ENCODE results near the gene GAB2.

The GAB2 gene

DNA sequence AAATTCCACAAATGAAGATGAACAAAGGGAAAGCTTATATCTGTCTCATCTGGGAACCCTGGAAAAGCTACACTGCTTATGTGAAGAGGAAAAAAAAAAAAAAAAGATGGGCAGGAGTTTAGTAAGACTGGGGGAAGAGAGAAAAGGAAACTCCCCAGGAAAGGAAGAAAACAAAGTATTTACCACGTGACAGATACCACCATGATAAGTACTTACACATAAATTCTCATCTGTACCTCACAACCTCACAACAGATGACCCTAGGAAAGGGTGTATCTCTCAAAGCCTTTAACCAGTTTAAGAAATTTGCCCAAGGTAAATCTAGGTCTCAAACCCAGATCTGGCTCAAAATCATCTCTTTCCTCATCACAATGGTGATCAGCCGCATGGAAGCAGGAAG, 77.1 kb downstream of the GAB2 start:
- Histone ChIP-seq H3K36me3 (ENCODE audit: control insufficient read depth, insufficient read depth, low read length) (no peaks in the 10 kb centered on the region), H3K27ac (ENCODE audit: low read depth, low read length) (no peak overlapping the region), H3K27me3 (ENCODE audit: control insufficient read depth, insufficient read depth, low read length) (no peaks in the 10 kb centered on the region), H3K9ac (ENCODE audit: low read length) (no peak overlapping the region), H3K4me3 (ENCODE audit: low read length) (no peak overlapping the region), H3K4me1 (ENCODE audit: control insufficient read depth, insufficient read depth, low read length) (no peaks in the 10 kb centered on the region)

DNA sequence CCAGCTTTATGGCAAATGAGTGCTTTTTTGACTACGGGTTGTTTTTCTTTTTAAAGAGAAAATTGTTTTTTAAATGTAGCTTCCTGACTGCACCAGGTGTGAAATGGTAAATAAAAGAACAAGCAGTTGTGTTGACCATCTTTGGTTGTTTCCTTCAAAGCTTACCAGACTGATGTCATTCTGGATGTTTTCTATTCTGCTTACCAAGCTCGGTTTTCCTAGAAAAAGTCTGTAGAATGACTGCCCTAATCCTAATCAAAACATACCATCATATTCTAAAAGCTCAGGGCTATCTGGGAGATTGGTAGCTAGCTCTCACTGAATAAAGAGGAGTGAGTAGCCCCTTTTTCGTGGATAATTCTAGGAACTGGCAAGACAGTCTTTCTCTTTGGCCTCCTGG, 77.7 kb downstream of the GAB2 start:
- H3K36me3 ChIP-seq (ENCODE audit: control insufficient read depth, insufficient read depth, low read length): no peaks in the 10 kb centered on the region
- H3K9ac ChIP-seq (ENCODE audit: low read length): no peak overlapping the region
- H3K4me1 ChIP-seq (ENCODE audit: control insufficient read depth, insufficient read depth, low read length): no peaks in the 10 kb centered on the region
- no peaks in the 10 kb centered on the region for H3K27me3 ChIP-seq (ENCODE audit: control insufficient read depth, insufficient read depth, low read length)
- no peak overlapping the region for H3K4me3 ChIP-seq (ENCODE audit: low read length)
- H3K27ac ChIP-seq (ENCODE audit: low read depth, low read length): no peak overlapping the region

DNA sequence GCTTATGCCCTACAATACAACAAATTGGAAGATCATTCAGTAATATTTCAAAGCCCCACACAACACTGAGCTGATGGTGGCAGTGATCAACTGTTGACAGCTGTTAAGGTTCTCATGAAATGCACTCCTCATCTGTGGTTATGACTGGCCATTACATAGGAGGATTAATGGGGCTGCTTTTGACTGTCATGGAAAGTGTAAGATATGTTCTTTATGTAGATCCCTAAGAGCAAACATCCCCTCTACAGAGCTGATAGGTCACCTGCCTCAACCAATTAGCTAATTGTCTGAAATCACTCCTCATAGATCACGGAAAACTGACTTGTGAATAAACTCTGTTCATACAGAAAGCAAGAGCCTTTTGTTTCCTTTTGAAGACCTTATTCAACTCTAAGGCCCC, 78.1 kb downstream of the GAB2 start:
- Histone ChIP-seq H3K27ac (ENCODE audit: low read depth, low read length) (no peak overlapping the region), H3K36me3 (ENCODE audit: control insufficient read depth, insufficient read depth, low read length) (no peaks in the 10 kb centered on the region), H3K27me3 (ENCODE audit: control insufficient read depth, insufficient read depth, low read length) (no peaks in the 10 kb centered on the region), H3K4me1 (ENCODE audit: control insufficient read depth, insufficient read depth, low read length) (no peaks in the 10 kb centered on the region), H3K4me3 (ENCODE audit: low read length) (no peak overlapping the region), H3K9ac (ENCODE audit: low read length) (no peak overlapping the region)

DNA sequence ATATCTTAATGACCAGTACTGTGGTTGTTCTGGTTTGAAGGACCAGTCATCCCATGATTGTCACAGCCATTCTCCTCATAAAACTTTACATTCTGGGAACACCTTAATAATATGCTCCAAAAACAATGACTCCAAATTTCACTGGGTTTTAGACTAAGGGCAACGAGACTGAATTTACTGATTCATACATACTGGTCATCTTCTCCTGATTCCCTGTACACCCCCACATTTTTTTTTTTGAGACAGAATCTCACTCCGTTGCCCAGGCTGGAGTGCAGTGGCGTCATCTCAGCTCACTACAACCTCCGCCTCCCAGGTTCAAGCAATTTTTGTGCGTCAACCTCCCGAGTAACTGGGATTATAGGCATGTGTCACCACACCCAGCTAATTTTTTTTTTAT, 78.9 kb downstream of the GAB2 start:
- Histone ChIP-seq H3K4me1 (ENCODE audit: control insufficient read depth, insufficient read depth, low read length) (no peaks in the 10 kb centered on the region), H3K27ac (ENCODE audit: low read depth, low read length) (no peak overlapping the region), H3K9ac (ENCODE audit: low read length) (no peak overlapping the region), H3K27me3 (ENCODE audit: control insufficient read depth, insufficient read depth, low read length) (no peaks in the 10 kb centered on the region), H3K4me3 (ENCODE audit: low read length) (no peak overlapping the region), H3K36me3 (ENCODE audit: control insufficient read depth, insufficient read depth, low read length) (no peaks in the 10 kb centered on the region)

DNA sequence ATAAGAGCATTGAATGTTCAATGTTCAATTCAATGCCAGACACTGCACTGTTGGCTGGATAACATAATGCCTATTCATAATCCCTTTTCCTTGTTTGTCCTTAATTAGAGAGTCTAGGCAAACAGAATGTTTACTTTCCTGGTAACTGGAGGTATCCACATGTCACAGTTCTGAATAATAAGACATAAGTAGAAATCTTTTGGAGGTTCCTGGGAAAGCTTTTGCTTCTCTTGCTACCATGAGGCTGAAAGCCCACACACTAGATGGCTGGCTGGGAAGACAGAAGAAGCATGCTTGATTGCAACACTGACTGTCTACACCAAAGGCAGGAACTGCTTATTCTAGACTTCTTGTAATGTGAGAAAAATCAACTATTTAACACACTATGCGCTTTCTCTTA, 79.5 kb downstream of the GAB2 start:
- Histone ChIP-seq H3K4me1 (ENCODE audit: control insufficient read depth, insufficient read depth, low read length) (no peaks in the 10 kb centered on the region), H3K4me3 (ENCODE audit: low read length) (no peak overlapping the region), H3K9ac (ENCODE audit: low read length) (no peak overlapping the region), H3K36me3 (ENCODE audit: control insufficient read depth, insufficient read depth, low read length) (no peaks in the 10 kb centered on the region), H3K27me3 (ENCODE audit: control insufficient read depth, insufficient read depth, low read length) (no peaks in the 10 kb centered on the region), H3K27ac (ENCODE audit: low read depth, low read length) (no peak overlapping the region)

DNA sequence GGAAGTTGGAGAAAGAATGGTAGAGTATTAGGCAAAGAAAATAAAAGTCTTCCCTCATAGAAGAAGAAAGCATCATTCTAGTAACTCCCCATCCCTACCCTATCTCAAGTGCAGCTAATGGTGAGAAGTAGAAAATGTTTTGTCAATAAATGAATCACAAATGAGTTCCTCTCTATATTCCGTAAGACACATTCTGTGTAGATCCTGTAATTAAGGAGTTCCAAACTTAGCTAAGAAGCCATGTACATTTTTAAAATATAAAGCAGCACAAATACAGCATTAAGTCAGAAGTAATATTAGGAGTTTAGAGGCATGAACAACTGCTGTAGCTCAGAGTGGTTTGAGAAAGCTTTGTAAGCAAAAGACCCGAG, 80.1 kb downstream of the GAB2 start:
- Histone ChIP-seq H3K36me3 (ENCODE audit: control insufficient read depth, insufficient read depth, low read length) (no peaks in the 10 kb centered on the region), H3K4me1 (ENCODE audit: control insufficient read depth, insufficient read depth, low read length) (no peaks in the 10 kb centered on the region), H3K27me3 (ENCODE audit: control insufficient read depth, insufficient read depth, low read length) (no peaks in the 10 kb centered on the region), H3K27ac (ENCODE audit: low read depth, low read length) (no peak overlapping the region), H3K9ac (ENCODE audit: low read length) (no peak overlapping the region), H3K4me3 (ENCODE audit: low read length) (no peak overlapping the region)

DNA sequence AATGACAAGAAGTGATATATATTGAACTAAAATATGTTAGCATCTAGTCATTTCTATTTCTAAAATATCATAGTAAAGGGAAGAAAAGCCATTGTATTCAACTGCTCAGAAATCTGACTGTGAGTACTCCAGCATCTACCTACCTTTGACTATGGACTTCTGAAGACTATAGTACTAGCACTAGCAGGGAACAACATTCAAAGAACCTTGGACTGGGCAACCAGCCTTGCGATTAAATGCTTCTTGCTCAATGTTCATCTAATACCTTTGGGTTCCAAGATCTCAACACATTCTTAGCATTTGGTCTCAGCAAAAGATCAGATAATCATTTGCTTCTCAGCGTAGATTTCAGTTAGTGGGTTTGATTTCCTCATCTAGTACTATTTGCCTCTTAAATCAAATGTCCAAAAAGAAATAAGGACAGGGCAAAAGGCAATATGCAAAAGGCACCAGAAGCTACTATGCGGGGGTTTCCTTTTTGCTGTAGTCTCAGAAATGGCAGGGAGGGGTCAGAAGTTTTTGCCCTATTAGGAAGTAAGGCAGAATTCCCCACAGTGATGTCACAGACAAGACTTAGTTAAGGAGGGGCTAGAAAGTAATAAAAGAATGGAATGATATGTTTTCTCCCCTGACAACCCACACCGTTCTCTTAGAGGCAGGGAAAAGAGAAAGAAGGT, 80.6 kb downstream of the GAB2 start:
- H3K27ac ChIP-seq (ENCODE audit: low read depth, low read length): no peak overlapping the region
- H3K4me1 ChIP-seq (ENCODE audit: control insufficient read depth, insufficient read depth, low read length): no peaks in the 10 kb centered on the region
- H3K4me3 ChIP-seq (ENCODE audit: low read length): no peak overlapping the region

DNA sequence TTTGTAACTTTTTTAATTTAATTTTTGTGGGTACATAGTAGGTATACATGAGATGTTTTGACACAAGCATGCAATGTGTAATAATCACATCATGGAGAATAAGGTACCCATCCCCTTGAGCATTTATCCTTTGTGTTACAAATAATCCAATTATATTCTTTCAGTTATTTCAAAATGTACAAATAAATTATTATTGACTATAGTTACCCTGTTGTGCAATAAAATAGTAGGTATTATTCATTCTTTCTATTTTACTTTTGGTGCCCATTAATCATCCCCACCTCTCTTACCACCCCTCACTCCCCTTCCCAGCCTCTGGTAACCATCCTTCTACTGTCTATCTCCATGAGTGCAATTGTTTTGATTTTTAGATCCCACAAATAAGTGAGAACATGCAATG, 83.5 kb downstream of the GAB2 start:
- no peaks in the 10 kb centered on the region for H3K27me3 ChIP-seq (ENCODE audit: control insufficient read depth, insufficient read depth, low read length)
- no peak overlapping the region for H3K4me3 ChIP-seq (ENCODE audit: low read length)
- no peak overlapping the region for H3K9ac ChIP-seq (ENCODE audit: low read length)
- no peak overlapping the region for H3K27ac ChIP-seq (ENCODE audit: low read depth, low read length)
- no peaks in the 10 kb centered on the region for H3K36me3 ChIP-seq (ENCODE audit: control insufficient read depth, insufficient read depth, low read length)
- H3K4me1 ChIP-seq (ENCODE audit: control insufficient read depth, insufficient read depth, low read length): no peaks in the 10 kb centered on the region

More for the DNA sequence above, 80.6 kb downstream of the GAB2 start:
- Histone ChIP-seq H3K9ac (ENCODE audit: low read length) (no peak overlapping the region), H3K36me3 (ENCODE audit: control insufficient read depth, insufficient read depth, low read length) (no peaks in the 10 kb centered on the region), H3K27me3 (ENCODE audit: control insufficient read depth, insufficient read depth, low read length) (no peaks in the 10 kb centered on the region)

DNA sequence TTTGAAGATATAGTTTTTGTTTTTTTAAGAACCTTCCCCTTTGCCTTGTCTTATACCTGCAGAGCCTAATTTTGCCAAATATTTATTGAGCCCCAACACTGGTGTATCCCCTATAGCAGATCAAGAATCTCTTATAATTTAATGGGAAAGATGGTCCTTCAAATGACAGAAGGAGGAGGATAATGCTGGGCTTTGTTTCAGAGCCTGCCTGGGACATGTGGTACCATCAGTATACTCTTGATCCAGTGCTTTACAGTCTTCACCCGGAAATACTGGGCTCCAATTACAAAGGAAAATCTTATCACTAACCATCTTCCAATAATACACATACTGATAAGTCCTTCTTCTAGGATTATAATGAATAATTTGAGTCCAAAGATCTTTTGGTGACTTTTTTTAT, 84.7 kb downstream of the GAB2 start:
- Histone ChIP-seq H3K9ac (ENCODE audit: low read length) (no peak overlapping the region), H3K36me3 (ENCODE audit: control insufficient read depth, insufficient read depth, low read length) (no peaks in the 10 kb centered on the region), H3K4me3 (ENCODE audit: low read length) (no peak overlapping the region), H3K27ac (ENCODE audit: low read depth, low read length) (no peak overlapping the region), H3K27me3 (ENCODE audit: control insufficient read depth, insufficient read depth, low read length) (no peaks in the 10 kb centered on the region), H3K4me1 (ENCODE audit: control insufficient read depth, insufficient read depth, low read length) (no peaks in the 10 kb centered on the region)

DNA sequence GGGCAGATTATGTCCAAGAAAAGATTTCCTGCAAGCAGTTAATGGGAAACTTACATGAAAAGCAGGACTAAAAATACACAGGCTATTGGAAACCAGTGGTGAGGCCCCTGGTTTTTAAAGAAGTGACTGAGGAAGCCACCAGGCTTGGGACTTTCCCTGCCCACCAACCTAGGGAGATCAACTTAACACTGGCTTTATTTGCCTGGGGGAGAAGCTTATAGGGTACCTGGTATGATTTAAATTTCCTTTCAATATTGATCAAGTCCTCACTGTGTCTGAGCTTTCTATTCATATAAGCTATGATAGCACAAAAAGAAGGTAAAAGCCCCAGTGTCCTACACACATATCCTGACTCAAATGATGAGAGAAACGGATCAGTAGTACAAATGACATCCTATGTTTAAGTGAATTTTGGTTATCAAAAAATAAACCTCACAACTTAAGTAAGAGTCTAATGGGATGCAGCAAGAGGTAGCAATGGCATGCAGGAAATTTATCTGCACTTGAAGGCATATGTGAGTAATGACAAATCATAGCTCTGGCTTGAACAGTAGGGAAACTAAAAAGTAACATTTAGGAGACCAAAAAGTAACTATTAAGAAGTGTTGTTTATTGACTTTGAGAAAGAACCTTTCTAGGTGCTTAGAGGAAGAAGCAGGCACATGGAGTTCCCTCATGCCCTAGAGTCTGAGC, 85.3 kb downstream of the GAB2 start:
- Histone ChIP-seq H3K27me3 (ENCODE audit: control insufficient read depth, insufficient read depth, low read length) (no peaks in the 10 kb centered on the region), H3K4me1 (ENCODE audit: control insufficient read depth, insufficient read depth, low read length) (no peaks in the 10 kb centered on the region), H3K36me3 (ENCODE audit: control insufficient read depth, insufficient read depth, low read length) (no peaks in the 10 kb centered on the region), H3K9ac (ENCODE audit: low read length) (no peak overlapping the region), H3K27ac (ENCODE audit: low read depth, low read length) (no peak overlapping the region), H3K4me3 (ENCODE audit: low read length) (no peak overlapping the region)

DNA sequence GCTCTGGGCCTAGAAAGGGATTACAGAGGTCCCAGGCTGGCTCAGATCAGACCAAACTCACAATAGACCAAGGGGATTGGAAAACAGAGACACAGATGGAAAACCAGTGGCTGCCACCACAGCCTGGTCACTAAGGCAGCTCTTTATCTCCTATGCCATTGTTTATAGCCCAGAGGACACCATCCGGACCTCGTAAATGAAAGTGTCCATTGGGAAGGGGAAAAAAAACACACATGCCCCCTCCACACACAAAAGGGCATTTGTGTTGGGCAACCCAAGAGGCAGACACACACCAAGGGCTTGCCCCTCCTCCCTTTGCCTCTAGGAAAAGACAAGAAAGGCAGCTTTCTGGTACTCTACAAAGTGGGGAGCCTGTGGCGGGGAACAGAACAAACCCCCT, 85.9 kb downstream of the GAB2 start:
- no peaks in the 10 kb centered on the region for H3K27me3 ChIP-seq (ENCODE audit: control insufficient read depth, insufficient read depth, low read length)
- no peak overlapping the region for H3K27ac ChIP-seq (ENCODE audit: low read depth, low read length)
- H3K36me3 ChIP-seq (ENCODE audit: control insufficient read depth, insufficient read depth, low read length): no peaks in the 10 kb centered on the region
- no peak overlapping the region for H3K4me3 ChIP-seq (ENCODE audit: low read length)
- H3K9ac ChIP-seq (ENCODE audit: low read length): no peak overlapping the region
- no peaks in the 10 kb centered on the region for H3K4me1 ChIP-seq (ENCODE audit: control insufficient read depth, insufficient read depth, low read length)

DNA sequence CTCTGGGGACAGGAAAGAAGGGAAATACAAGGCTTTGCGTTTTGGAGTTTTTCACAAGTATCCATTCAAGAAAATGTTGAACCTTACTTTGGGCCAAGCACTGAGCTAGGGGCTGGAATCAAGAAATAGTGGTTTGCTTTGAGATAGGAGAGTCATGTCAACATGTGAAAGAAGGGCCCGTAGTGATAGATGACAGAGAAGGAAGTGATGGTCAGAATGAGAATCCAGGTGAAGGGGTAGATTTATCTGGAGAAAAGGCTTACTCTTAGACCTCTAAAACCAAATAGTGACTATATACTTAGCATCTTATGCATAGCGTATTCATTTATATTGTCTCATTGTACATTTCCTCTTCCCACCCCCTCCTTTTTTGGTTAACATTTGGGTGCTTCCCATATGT, 87.3 kb downstream of the GAB2 start:
- no peak overlapping the region for H3K27ac ChIP-seq (ENCODE audit: low read depth, low read length)
- no peaks in the 10 kb centered on the region for H3K36me3 ChIP-seq (ENCODE audit: control insufficient read depth, insufficient read depth, low read length)
- H3K4me1 ChIP-seq (ENCODE audit: control insufficient read depth, insufficient read depth, low read length): no peaks in the 10 kb centered on the region
- H3K27me3 ChIP-seq (ENCODE audit: control insufficient read depth, insufficient read depth, low read length): no peaks in the 10 kb centered on the region
- no peak overlapping the region for H3K9ac ChIP-seq (ENCODE audit: low read length)
- no peak overlapping the region for H3K4me3 ChIP-seq (ENCODE audit: low read length)

DNA sequence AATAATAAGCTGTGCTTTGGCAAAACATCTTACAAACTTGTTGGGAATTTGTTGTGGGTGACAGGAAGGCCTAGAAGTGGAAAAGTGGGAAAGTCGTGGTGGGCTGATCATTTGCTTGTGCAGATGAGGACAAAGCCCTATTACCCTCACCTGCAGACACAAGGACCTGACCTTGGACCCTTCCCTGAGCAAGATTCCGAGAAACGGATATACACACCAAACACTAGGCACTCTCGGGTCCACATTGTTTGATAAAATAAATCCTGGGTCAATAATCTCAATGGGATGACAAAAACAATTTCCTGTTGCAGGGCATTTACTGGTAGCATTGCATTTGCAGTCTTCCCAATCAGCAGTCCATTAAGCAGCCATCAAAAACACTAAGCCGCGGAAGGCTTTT, 89.7 kb downstream of the GAB2 start:
- Histone ChIP-seq H3K27me3 (ENCODE audit: control insufficient read depth, insufficient read depth, low read length) (no peaks in the 10 kb centered on the region), H3K4me3 (ENCODE audit: low read length) (no peak overlapping the region), H3K27ac (ENCODE audit: low read depth, low read length) (no peak overlapping the region), H3K36me3 (ENCODE audit: control insufficient read depth, insufficient read depth, low read length) (no peaks in the 10 kb centered on the region), H3K9ac (ENCODE audit: low read length) (no peak overlapping the region), H3K4me1 (ENCODE audit: control insufficient read depth, insufficient read depth, low read length) (no peaks in the 10 kb centered on the region)
